HG02981 (cell line): ENCODE measurements around the gene EIF2B4.

Source experiments
- ATAC-seq: cut with Tn5 transposase; IDR thresholded peaks from one replicate; pipeline ENCODE4 v1.9.1; 2021; ENCODE audit warnings: mild to moderate bottlenecking, moderate library complexity; ENCODE audit not compliant: unreplicated experiment

EIF2B4 gene

GRCh38 chr2:27370026-27370815 is at the start of gene EIF2B4, which contains the start of gene SNX17:
Gene EIF2B4 (minus strand): TSS chr2:27370338. CDS start chr2:27370314, 24 bp downstream.
Gene SNX17 (plus strand): TSS chr2:27370616. CDS start chr2:27370744, 128 bp downstream.
- ATAC-seq, result peak; percentile 89

GRCh38 chr2:27416151-27416550 is 46.0 kb upstream of the EIF2B4 start:
- no peak for ATAC-seq

DNA sequence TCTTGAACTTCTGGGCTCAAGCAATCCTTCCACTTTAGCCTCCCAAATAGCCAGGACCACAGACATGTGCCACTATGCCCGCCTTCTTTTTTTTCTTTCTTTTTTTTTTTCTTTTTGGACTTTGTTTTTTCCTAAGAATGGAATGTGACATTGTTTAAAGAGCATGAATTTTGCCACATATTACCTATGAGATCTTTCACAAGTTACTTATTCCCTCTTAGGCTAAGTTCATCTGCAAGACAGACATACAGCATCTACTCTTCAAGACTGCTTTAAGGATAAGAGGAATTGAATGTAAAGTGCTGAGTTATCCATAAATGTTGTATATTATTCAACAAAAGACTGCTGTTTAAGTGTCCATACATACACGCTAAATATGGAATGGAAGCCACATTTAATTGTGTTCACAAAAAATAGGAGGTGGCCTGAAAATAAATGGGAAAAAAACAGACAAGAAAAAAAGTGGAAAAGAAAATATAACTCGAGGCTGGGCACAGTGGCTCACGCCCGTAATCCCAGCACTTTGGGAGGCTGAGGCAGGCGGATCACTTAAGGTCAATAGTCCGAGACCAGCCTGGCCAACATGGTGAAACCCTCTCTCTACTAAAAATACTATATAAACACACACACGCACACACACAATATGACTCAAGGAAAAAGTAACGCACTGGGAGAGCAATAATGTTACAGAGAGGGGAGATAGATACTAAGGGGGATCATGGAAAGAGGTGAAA is 42.4 kb upstream of the EIF2B4 start:
- ATAC-seq, result no peak

- ATAC-seq, result peak; percentile 95
Observed at GRCh38 chr2:27409321-27410073, 39.4 kb upstream of the EIF2B4 start, which contains the start of gene PPM1G. Gene PPM1G (minus strand): TSS chr2:27409591. CDS start chr2:27409422, 169 bp downstream.

- peak; percentile 32 for ATAC-seq
Observed at GRCh38 chr2:27408601-27409320, 38.6 kb upstream of the EIF2B4 start.

GRCh38 chr2:27407798-27408491 is 37.8 kb upstream of the EIF2B4 start:
- ATAC-seq, result no peak

DNA sequence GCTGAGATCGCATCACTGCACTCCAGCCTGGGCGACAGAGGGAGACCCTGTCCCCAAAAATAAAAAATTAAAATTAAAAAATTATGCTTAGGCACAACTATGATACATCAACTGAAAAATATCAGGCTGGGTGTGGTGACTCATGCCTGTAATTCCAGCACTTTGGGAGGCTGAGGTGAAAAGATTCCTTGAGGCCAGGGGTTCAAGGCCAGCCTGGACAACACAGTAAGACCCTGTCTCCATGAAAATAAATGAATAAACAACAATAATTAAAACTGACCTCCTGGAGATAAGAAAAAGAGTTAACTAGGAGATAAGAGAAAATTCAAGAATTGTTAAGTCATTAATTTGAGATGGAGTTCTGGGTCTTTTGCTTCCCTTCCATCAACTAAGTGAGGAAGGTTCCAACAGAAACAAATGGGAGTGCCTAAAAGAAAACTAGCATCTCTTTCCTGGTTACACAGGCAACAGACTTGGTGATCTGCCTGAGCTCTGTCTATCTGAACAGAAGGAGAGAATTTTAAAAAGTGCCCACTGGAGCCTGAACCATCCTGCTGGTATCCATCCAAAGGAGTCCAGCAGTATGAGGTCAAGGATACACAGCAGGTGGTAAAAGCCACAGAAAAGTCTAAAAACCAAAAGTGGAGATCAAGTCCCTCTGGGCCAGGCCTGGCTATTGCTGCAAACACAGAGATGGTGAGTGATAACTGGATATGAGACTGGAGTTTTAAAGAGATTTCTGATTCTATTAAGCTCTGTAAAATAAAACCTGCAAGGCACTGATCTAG is 30.4 kb upstream of the EIF2B4 start:
- no peak for ATAC-seq

GRCh38 chr2:27398962-27399361 is 28.8 kb upstream of the EIF2B4 start:
- no peak for ATAC-seq

DNA sequence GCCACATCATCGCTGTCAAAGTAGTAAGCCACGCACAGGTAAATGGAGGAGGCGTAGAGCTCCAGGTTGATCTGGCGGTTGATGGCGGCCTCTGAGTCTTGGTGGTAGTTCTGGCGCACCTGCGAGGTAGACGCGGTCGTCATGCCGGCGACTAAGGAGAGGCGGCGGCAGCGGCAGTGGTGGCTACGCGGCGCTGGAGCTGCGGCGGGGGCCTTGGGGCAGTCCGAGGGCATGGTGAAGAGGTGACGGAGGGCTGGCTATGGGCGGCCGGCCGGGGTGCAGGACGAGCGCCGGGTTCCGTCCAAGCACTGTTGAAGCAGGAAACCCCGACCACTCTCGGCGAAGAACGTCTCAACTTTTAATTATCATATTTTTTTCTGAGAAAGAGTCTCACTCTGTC is 23.1 kb upstream of the EIF2B4 start:
- ATAC-seq, result no peak

GRCh38 chr2:27390822-27391679 is 20.9 kb upstream of the EIF2B4 start:
- no peak for ATAC-seq

DNA sequence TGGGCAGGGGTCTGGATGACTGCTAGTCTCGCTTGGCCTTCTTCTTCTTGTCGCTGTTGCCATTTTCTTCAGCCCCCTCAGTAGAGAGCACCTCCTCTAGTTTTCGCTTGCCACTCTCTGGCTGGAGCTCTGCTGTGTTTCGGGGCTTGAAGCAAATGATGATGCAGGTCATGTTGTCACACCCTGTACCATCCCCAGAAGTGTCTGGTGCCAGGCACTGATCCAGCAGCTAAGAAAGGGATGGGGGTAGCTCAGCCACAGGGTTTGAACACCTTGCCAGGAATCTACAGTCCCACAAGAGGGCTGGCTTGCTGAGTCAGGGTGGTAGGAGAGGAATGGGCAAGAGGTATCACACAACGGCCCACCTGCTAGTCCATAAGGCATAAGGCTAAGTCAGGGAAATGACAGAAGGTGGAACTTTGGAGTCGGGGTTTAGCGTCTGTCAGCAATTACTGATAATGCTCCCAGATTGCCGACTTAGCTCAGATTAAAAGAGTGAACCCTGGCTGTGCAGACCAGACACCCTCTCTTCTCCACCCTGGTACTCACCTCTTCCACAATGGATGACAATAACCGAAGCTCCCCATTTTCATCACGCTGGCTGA is 11.5 kb upstream of the EIF2B4 start:
- ATAC-seq, result no peak

- ATAC-seq, result peak; percentile 85
Observed at GRCh38 chr2:27380626-27381545, 10.7 kb upstream of the EIF2B4 start, which contains the start of gene ZNF513. Gene ZNF513 (minus strand): TSS chr2:27380734. CDS start chr2:27380526, 208 bp downstream.

DNA sequence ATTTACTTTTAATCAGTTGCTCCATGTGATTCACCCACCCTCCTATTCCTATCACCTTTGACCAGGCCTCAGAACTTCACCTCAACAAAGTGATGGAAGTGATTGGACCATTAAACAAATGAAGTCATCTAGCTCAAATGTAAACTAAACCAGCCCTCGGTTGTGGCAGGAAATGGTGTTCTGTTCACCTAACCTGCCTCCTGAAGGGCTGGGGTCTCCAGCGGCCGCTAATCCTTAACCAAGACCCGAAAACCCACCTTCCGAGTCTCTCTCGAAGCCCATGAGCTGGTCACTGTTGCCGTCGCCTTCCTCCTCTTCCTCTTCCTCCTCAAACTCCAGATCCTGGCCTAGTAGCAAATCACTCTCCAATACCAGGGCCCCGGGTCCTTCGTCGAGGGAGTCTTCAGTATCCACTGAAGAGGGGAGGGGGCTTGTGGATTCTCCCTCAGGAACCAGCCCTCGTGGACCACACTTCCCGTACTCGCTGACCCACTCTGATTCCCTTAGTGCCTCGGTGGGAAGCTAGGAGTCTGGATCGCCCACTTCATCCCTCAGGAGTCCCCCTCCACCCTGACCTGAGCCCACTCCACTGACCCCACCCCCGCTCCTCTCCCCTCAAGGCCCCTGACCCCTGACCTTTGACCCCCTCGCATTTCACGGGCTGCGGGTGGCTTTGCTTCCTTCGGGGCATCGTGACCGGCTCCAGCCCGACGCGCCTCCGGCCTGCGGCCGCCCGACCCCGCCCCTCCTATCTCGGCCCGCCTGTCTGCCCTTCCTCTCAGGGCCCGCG is 9.9 kb upstream of the EIF2B4 start:
- peak; percentile 27 for ATAC-seq

DNA sequence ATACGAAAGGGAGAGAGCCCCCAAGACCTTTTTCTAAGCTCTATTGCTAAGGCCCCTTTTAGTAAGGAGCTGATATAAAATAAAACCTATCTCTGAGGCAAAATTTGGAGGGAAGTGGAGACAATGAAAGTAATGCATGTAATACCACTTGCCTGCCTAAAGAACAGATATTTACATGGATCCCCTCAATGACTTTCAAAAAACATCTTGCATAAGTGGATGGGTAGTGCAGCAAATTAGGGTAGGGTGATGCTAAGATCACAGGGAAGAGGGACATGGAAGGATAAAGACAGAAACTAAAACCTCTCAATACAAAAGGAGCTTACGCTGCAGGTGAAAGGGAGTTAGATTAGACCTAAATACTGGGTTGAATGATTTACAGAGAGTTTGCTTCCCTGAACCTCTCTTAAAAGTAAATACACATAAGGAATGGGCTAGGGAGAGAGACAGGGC is 9.3 kb upstream of the EIF2B4 start:
- no peak for ATAC-seq

DNA sequence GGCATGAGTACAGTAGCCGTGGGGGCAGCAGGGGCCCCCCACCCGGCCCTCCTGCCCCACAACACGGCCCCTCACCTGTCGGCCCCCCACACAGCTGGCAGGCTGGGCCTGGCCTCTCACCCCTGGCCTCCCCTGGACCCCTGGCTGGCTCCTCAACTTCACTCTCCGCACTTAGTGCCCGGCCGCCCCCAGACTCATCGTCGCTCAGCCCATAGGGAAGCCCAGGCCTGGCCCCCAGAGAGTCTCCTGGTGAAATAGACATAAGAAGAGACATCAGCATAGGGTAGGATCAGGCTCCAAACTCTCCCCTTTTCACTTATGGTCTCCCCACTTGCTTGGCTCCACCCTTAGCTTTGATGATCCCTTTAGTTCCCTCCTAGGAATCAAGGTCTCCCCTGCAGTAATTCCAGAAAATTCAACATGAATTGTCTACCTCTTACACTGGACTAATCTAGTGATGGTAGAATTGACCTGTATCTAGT is 8.7 kb upstream of the EIF2B4 start:
- ATAC-seq, result no peak
